Endothelial cell of umbilical vein (primary cell): ENCODE results near the gene LZTS2.
A peak's percentile ranks its signal among the peaks of the same experiment; 100 is the strongest.

Source experiments
- CTCF ChIP-seq, 2 donors: IDR thresholded peaks; 1 replicate in 1 of 2; 2 replicates in 1 of 2; pipeline ENCODE4 v1.5.1; 2011; ENCODE audit warnings: low read length in 2 of 2, mild to moderate bottlenecking in 2 of 2, moderate library complexity in 2 of 2, control low read depth in 1 of 2, inconsistent platforms in 1 of 2, low read depth in 1 of 2; ENCODE audit not compliant: insufficient read depth in 1 of 2; ENCODE audit errors: extremely low read depth in 1 of 2
- EZH2 ChIP-seq: IDR thresholded peaks from 2 replicates; pipeline ENCODE4 v1.6.1; 2012; ENCODE audit warnings: borderline replicate concordance, low read depth, mild to moderate bottlenecking, moderate library complexity, low read length, inconsistent platforms; ENCODE audit not compliant: severe bottlenecking
- MAX ChIP-seq: IDR thresholded peaks from 2 replicates; pipeline ENCODE4 v1.6.1; 2011; ENCODE audit not compliant: insufficient read depth, insufficient read length
- POLR2A ChIP-seq: IDR thresholded peaks from 2 replicates; pipeline ENCODE4 v1.6.1; 2012; ENCODE audit warnings: low read depth, mild to moderate bottlenecking, control low read depth, low read length
- POLR2AphosphoS5 ChIP-seq: IDR thresholded peaks from 2 replicates; pipeline ENCODE4 v1.6.1; 2012; ENCODE audit warnings: low read depth, mild to moderate bottlenecking, control low read depth, low read length, moderate library complexity; ENCODE audit not compliant: insufficient read depth

- no peak for TF ChIP-seq POLR2A
- peak; percentile 28 to 51 for TF ChIP-seq CTCF (IDR thresholded peaks at IDR 0.05; ENCODE audit: extremely low read depth in 1 of 2, insufficient read depth in 1 of 2, low read depth in 1 of 2, low read length in 2 of 2)
- TF ChIP-seq POLR2AphosphoS5 = no peak
- no peak for TF ChIP-seq MAX
- no peak for TF ChIP-seq EZH2
Measured at GRCh38 chr10:101011517-101012423, 12.2 kb downstream of the LZTS2 start.
